Ishikawa (cell line): ENCODE data around the gene BLOC1S3.

Experiments used
- CREB1 ChIP-seq: IDR thresholded peaks from 2 replicates; pipeline ENCODE4 v1.6.1; 2012; ENCODE audit warnings: low read depth
- EP300 ChIP-seq: IDR thresholded peaks from 2 replicates; pipeline ENCODE4 v1.6.1; 2012; ENCODE audit warnings: borderline replicate concordance
- FOXM1 ChIP-seq: IDR thresholded peaks from 2 replicates; pipeline ENCODE4 v1.6.1; 2012; ENCODE audit warnings: low read depth, borderline replicate concordance
- TAF1 ChIP-seq: IDR thresholded peaks from 2 replicates; pipeline ENCODE4 v1.6.1; 2012; ENCODE audit warnings: low read depth, mild to moderate bottlenecking
- YY1 ChIP-seq: IDR thresholded peaks from 2 replicates; pipeline ENCODE4 v1.6.1; 2012; ENCODE audit warnings: low read depth

DNA sequence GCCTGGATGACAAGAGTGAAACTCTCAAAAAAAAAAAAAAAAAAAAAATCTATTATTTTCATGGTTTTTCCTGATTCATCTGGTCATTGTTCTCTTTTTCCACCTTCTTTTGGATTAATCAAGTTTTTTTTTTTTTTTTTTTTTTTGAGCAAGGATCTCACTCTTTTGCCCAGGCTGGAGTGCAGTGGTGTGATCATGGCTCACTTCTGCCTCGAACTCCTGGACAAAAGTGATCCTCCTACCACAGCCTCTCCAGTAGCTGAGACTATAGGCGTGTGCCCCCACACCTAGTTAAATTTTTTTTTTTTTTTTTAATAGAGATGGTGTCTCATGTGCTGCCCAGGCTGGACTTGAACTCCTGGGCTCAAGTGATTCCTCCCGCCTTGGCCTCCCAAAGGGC is 27.7 kb downstream of the BLOC1S3 start:
- no peak for TF ChIP-seq FOXM1
- no peak for TF ChIP-seq TAF1
- no peak for TF ChIP-seq CREB1
- no peak for TF ChIP-seq YY1
- no peak for TF ChIP-seq EP300
